DOHH2 (cell line): ENCODE measurements around the gene ALPL.

Source experiments
- H3F3A ChIP-seq: fragments of 200-600 bp; sonication (generic), shearing (Covaris generic); 2 replicates; pipeline ENCODE4 v1.6.0; 2016; ENCODE audit warnings: antibody characterized with exemption, mild to moderate bottlenecking; ENCODE audit not compliant: control insufficient read depth, insufficient read depth
- H3K27ac ChIP-seq: fragments of 200-600 bp; sonication (generic); 2 replicates; pipeline ENCODE4 v1.5.1; 2014; ENCODE audit warnings: low read depth, mild to moderate bottlenecking, low read length, moderate library complexity
- H3K27me3 ChIP-seq: fragments of 200-600 bp; sonication (generic); 2 replicates; pipeline ENCODE4 v1.6.1; 2014; ENCODE audit warnings: mild to moderate bottlenecking, low read length, mixed read lengths; ENCODE audit not compliant: control insufficient read depth
- H3K36me3 ChIP-seq: fragments of 200-600 bp; sonication (generic); 2 replicates; pipeline ENCODE4 v1.6.1; 2014; ENCODE audit warnings: mild to moderate bottlenecking, low read length, moderate library complexity, mixed read lengths; ENCODE audit not compliant: control insufficient read depth
- H3K4me1 ChIP-seq: fragments of 200-600 bp; sonication (generic); 2 replicates; pipeline ENCODE4 v1.6.1; 2014; ENCODE audit warnings: mild to moderate bottlenecking, low read length, mixed read lengths; ENCODE audit not compliant: control insufficient read depth
- H3K4me2 ChIP-seq: fragments of 200-600 bp; sonication (generic); 2 replicates; pipeline ENCODE4 v1.6.0; 2014; ENCODE audit warnings: mild to moderate bottlenecking, low read length, moderate library complexity
- H3K4me3 ChIP-seq: fragments of 200-600 bp; sonication (generic); 2 replicates; pipeline ENCODE4 v1.5.1; 2014; ENCODE audit warnings: mild to moderate bottlenecking, low read length, mixed read lengths
- H3K79me2 ChIP-seq: fragments of 200-600 bp; sonication (generic); 2 replicates; pipeline ENCODE4 v1.6.1; 2014; ENCODE audit warnings: mild to moderate bottlenecking, low read length, mixed read lengths; ENCODE audit not compliant: control insufficient read depth
- H3K9me2 ChIP-seq: fragments of 200-600 bp; sonication (generic); replicated peaks from 2 replicates; pipeline ENCODE4 v1.6.1; 2014; ENCODE audit warnings: mild to moderate bottlenecking, low read length, mixed read lengths; ENCODE audit not compliant: control insufficient read depth
- H3K9me3 ChIP-seq: fragments of 200-600 bp; sonication (generic); 2 replicates; pipeline ENCODE4 v1.6.1; 2014; ENCODE audit warnings: antibody characterized with exemption, low read length, mixed read lengths; ENCODE audit not compliant: control insufficient read depth, insufficient read depth
- H4K20me1 ChIP-seq: fragments of 200-600 bp; sonication (generic); 2 replicates; pipeline ENCODE4 v1.6.0; 2014; ENCODE audit warnings: low read depth, mild to moderate bottlenecking, antibody characterized with exemption, low read length, moderate library complexity; ENCODE audit not compliant: control insufficient read depth, insufficient read depth
- CTCF ChIP-seq: fragments of 200-600 bp; sonication (generic); IDR thresholded peaks from one replicate; pipeline ENCODE4 v1.5.1; 2014; ENCODE audit warnings: antibody characterized with exemption, mild to moderate bottlenecking, low read depth, low read length; ENCODE audit not compliant: poor library complexity, severe bottlenecking
- EZH2phosphoT487 ChIP-seq: fragments of 200-600 bp; sonication (generic); IDR thresholded peaks from 2 replicates; pipeline ENCODE4 v1.6.1; 2017; ENCODE audit warnings: borderline replicate concordance, mild to moderate bottlenecking, antibody characterized with exemption, low read length, moderate library complexity, mixed read lengths

The ALPL gene

GRCh38 chr1:21562896-21563295 lies 53.7 kb downstream of the ALPL start:
- H3K9me3 ChIP-seq: no peaks in the 10 kb centered on the region
- H3K79me2 ChIP-seq: no peaks in the 10 kb centered on the region
- H3K4me2 ChIP-seq: no peak overlapping the region
- TF ChIP-seq CTCF (no peak), EZH2phosphoT487 (no peak)
- no peaks in the 10 kb centered on the region for H3F3A ChIP-seq
- peaks cover 5% of the 10 kb centered on the region; the same call in 1 of the 2 replicates for H3K27me3 ChIP-seq
- no peak overlapping the region for H3K4me3 ChIP-seq
- no peaks in the 10 kb centered on the region for H3K4me1 ChIP-seq
- no peak overlapping the region for H3K27ac ChIP-seq
- no peaks in the 10 kb centered on the region for H3K9me2 ChIP-seq
- H4K20me1 ChIP-seq: no peaks in the 10 kb centered on the region
- no peaks in the 10 kb centered on the region for H3K36me3 ChIP-seq

- no peaks in the 10 kb centered on the region for H4K20me1 ChIP-seq
- TF ChIP-seq CTCF (no peak), EZH2phosphoT487 (no peak)
- no peak overlapping the region for H3K27ac ChIP-seq
- peaks cover 5% of the 10 kb centered on the region; the same call in 1 of the 2 replicates for H3K27me3 ChIP-seq
- H3K4me1 ChIP-seq: no peaks in the 10 kb centered on the region
- no peaks in the 10 kb centered on the region for H3K9me2 ChIP-seq
- H3K9me3 ChIP-seq: no peaks in the 10 kb centered on the region
- H3F3A ChIP-seq: no peaks in the 10 kb centered on the region
- H3K4me2 ChIP-seq: no peak overlapping the region
- H3K4me3 ChIP-seq: no peak overlapping the region
- H3K79me2 ChIP-seq: no peaks in the 10 kb centered on the region
- H3K36me3 ChIP-seq: no peaks in the 10 kb centered on the region
These were observed 54.7 kb downstream of the ALPL start for GRCh38 chr1:21563971-21564370.

- Histone ChIP-seq H3K4me1 (no peaks in the 10 kb centered on the region), H3K4me2 (no peak overlapping the region), H3K79me2 (no peaks in the 10 kb centered on the region), H4K20me1 (no peaks in the 10 kb centered on the region), H3F3A (no peaks in the 10 kb centered on the region), H3K36me3 (no peaks in the 10 kb centered on the region), H3K27me3 (peaks cover 5% of the 10 kb centered on the region; the same call in 1 of the 2 replicates), H3K9me3 (no peaks in the 10 kb centered on the region), H3K4me3 (no peak overlapping the region), H3K27ac (no peak overlapping the region), H3K9me2 (no peaks in the 10 kb centered on the region)
- TF ChIP-seq EZH2phosphoT487 (no peak), CTCF (no peak)
These were observed 55.4 kb downstream of the ALPL start for GRCh38 chr1:21564521-21565095.
